OCI-LY7 (cell line): ENCODE results near the gene KIF6. TPM values are rescaled to one million over a fixed set of nuclear protein-coding genes. Genes with fewer than 3 reads are reported as not detected.

ENCODE experiments used
- BruUV-seq: library from RNA; stranded (reverse); fragments of 400-500 nt; replicated peaks from 2 replicates; lab custom pipeline; 2021; lab: Mats Ljungman, UMichigan
- CTCF ChIA-PET: fragments of 300-600 bp; sonication (Branson Sonifier 250); formaldehyde crosslinking; loops from one replicate; lab custom pipeline; 2022; ENCODE audit warnings: antibody characterized with exemption; ENCODE audit not compliant: unreplicated experiment; lab: Charles Lee
- POLR2A ChIA-PET: fragments of 300-600 bp; sonication (Branson Sonifier 250); formaldehyde crosslinking; loops from one replicate; lab custom pipeline; 2022; ENCODE audit warnings: antibody characterized with exemption; lab: Charles Lee
- DNase-seq: peaks from one replicate; pipeline ENCODE4 v3.0.0-alpha.2; 2015; ENCODE audit warnings: low spot score
- H2AFZ ChIP-seq: fragments of 200-600 bp; sonication (generic), shearing (Covaris generic); 2 replicates; pipeline ENCODE4 v1.6.1; 2014; ENCODE audit warnings: mild to moderate bottlenecking, antibody characterized with exemption, low read length, moderate library complexity
- H3K27ac ChIP-seq: fragments of 200-600 bp; sonication (generic); 2 replicates; pipeline ENCODE4 v1.5.1; 2014; ENCODE audit warnings: mixed run types, low read depth, mild to moderate bottlenecking, moderate library complexity, low read length, inconsistent platforms; ENCODE audit not compliant: poor library complexity, severe bottlenecking
- H3K36me3 ChIP-seq: fragments of 200-600 bp; sonication (generic); 2 replicates; pipeline ENCODE4 v1.6.1; 2014; ENCODE audit warnings: mild to moderate bottlenecking, antibody characterized with exemption, low read length, moderate library complexity, mixed read lengths; ENCODE audit not compliant: insufficient read depth
- H3K4me1 ChIP-seq: fragments of 200-600 bp; sonication (generic); 2 replicates; pipeline ENCODE4 v1.5.1; 2014; ENCODE audit warnings: mild to moderate bottlenecking, low read length; ENCODE audit not compliant: insufficient read depth, poor library complexity, severe bottlenecking
- H3K4me2 ChIP-seq: fragments of 200-600 bp; sonication (generic); 2 replicates; pipeline ENCODE4 v1.6.1; 2014; ENCODE audit warnings: mild to moderate bottlenecking, low read length
- H3K4me3 ChIP-seq: fragments of 200-600 bp; sonication (generic); 2 replicates; pipeline ENCODE4 v1.5.1; 2014; ENCODE audit warnings: mild to moderate bottlenecking, low read depth, low read length; ENCODE audit not compliant: poor library complexity, severe bottlenecking
- H3K79me2 ChIP-seq: fragments of 200-600 bp; sonication (generic); 2 replicates; pipeline ENCODE4 v1.6.1; 2016; ENCODE audit warnings: low read depth, mild to moderate bottlenecking, low read length, moderate library complexity, mixed read lengths; ENCODE audit not compliant: insufficient read depth
- H3K9me2 ChIP-seq: fragments of 200-600 bp; sonication (generic); 2 replicates; pipeline ENCODE4 v1.6.1; 2016; ENCODE audit warnings: mild to moderate bottlenecking, low read length, mixed read lengths; ENCODE audit not compliant: insufficient read depth
- H3K9me3 ChIP-seq: fragments of 200-600 bp; sonication (generic); 2 replicates; pipeline ENCODE4 v1.6.1; 2014; ENCODE audit warnings: mild to moderate bottlenecking, mixed run types, low read length, mixed read lengths
- H4K20me1 ChIP-seq: fragments of 200-600 bp; sonication (generic); 2 replicates; pipeline ENCODE4 v1.6.1; 2014; ENCODE audit warnings: mild to moderate bottlenecking, antibody characterized with exemption, low read length, moderate library complexity, mixed read lengths; ENCODE audit not compliant: insufficient read depth
- EZH2phosphoT487 ChIP-seq: fragments of 200-600 bp; sonication (generic); IDR thresholded peaks from 2 replicates; pipeline ENCODE4 v1.6.1; 2018; ENCODE audit warnings: low read depth, borderline replicate concordance, mild to moderate bottlenecking, mixed run types, antibody characterized with exemption, low read length, moderate library complexity, mixed read lengths
- intact Hi-C: fragments of 100-400 bp; cut with micrococcal nuclease; formaldehyde crosslinking; loops from one replicate; pipeline ENCODE4 v1.10.0; 2022; ENCODE audit not compliant: unreplicated experiment
- total RNA-seq, 2 experiments: library from RNA; depleted of rRNA in 1 of 2; stranded (reverse); fragments of >200 nt in 1 of 2; shearing (Covaris generic) in 1 of 2; gene quantifications; 2 replicates each; pipeline ENCODE4 v1.2.3, GENCODE V29; 2014 to 2022
- TF ChIP-seq, protein P1 (sequence below): fragments of 200-600 bp; sonication (generic); conservative IDR thresholded peaks from 2 replicates; pipeline ENCODE4 v1.5.1; 2014; ENCODE audit warnings: mild to moderate bottlenecking, antibody characterized with exemption, low read length, moderate library complexity, mixed read lengths

KIF6 gene
- total RNA-seq, 2 experiments from 2014 or later = not detected

- BruUV-seq = no TSS peak
- H3K9me3 ChIP-seq = no peaks in the 10 kb centered on the region
- no peaks in the 10 kb centered on the region for H3K4me1 ChIP-seq
- DNase-seq = no peak
- intact Hi-C loops = no loop called here
- TF ChIP-seq EZH2phosphoT487 = no peak
- TF ChIP-seq, protein P1, sequence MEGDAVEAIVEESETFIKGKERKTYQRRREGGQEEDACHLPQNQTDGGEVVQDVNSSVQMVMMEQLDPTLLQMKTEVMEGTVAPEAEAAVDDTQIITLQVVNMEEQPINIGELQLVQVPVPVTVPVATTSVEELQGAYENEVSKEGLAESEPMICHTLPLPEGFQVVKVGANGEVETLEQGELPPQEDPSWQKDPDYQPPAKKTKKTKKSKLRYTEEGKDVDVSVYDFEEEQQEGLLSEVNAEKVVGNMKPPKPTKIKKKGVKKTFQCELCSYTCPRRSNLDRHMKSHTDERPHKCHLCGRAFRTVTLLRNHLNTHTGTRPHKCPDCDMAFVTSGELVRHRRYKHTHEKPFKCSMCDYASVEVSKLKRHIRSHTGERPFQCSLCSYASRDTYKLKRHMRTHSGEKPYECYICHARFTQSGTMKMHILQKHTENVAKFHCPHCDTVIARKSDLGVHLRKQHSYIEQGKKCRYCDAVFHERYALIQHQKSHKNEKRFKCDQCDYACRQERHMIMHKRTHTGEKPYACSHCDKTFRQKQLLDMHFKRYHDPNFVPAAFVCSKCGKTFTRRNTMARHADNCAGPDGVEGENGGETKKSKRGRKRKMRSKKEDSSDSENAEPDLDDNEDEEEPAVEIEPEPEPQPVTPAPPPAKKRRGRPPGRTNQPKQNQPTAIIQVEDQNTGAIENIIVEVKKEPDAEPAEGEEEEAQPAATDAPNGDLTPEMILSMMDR = no peak
- H3K79me2 ChIP-seq = no peaks in the 10 kb centered on the region
- no peaks in the 10 kb centered on the region for H3K36me3 ChIP-seq
- no peak overlapping the region for H3K4me2 ChIP-seq
- H3K9me2 ChIP-seq = no peaks in the 10 kb centered on the region
- H3K4me3 ChIP-seq = no peak overlapping the region
- H3K27ac ChIP-seq = no peak overlapping the region
- CTCF ChIA-PET = no interaction called here
- no peaks in the 10 kb centered on the region for H4K20me1 ChIP-seq
- H2AFZ ChIP-seq = no peak overlapping the region
- POLR2A ChIA-PET = no interaction called here
Observed at GRCh38 chr6:39560915-39561314, 164.3 kb downstream of the KIF6 start.

GRCh38 chr6:39558591-39559190, 166.5 kb downstream of the KIF6 start:
- Histone ChIP-seq H3K4me1 (no peaks in the 10 kb centered on the region), H3K36me3 (no peaks in the 10 kb centered on the region), H3K4me3 (no peak overlapping the region), H3K4me2 (no peak overlapping the region), H3K9me3 (no peaks in the 10 kb centered on the region), H2AFZ (no peak overlapping the region), H3K9me2 (no peaks in the 10 kb centered on the region), H3K79me2 (no peaks in the 10 kb centered on the region), H3K27ac (no peak overlapping the region), H4K20me1 (no peaks in the 10 kb centered on the region)
- TF ChIP-seq EZH2phosphoT487 = no peak
- TF ChIP-seq, protein P1 = no peak
- POLR2A ChIA-PET = interaction anchor here (0.7 kb wide), 1 partner anchor 15 kb away, joined by 3 read pairs; no protein-coding TSS in a partner anchor
- CTCF ChIA-PET = no interaction called here
- no TSS peak for BruUV-seq
- intact Hi-C loops = no loop called here
- no peak for DNase-seq

- TF ChIP-seq, protein P1 = no peak
- TF ChIP-seq EZH2phosphoT487 = no peak
- intact Hi-C loops = no loop called here
- H3K4me2 ChIP-seq = no peak overlapping the region
- no peaks in the 10 kb centered on the region for H3K9me2 ChIP-seq
- ChIA-PET CTCF (no interaction called here), POLR2A (interaction anchor here (0.7 kb wide), 1 partner anchor 14 kb away, joined by 3 read pairs; no protein-coding TSS in a partner anchor)
- H3K79me2 ChIP-seq = no peaks in the 10 kb centered on the region
- no peak overlapping the region for H3K27ac ChIP-seq
- no peaks in the 10 kb centered on the region for H3K36me3 ChIP-seq
- H3K9me3 ChIP-seq = no peaks in the 10 kb centered on the region
- no TSS peak for BruUV-seq
- no peaks in the 10 kb centered on the region for H4K20me1 ChIP-seq
- H2AFZ ChIP-seq = no peak overlapping the region
- H3K4me1 ChIP-seq = no peaks in the 10 kb centered on the region
- no peak for DNase-seq
- H3K4me3 ChIP-seq = no peak overlapping the region
Observed at GRCh38 chr6:39558079-39558478, 167.1 kb downstream of the KIF6 start.
